Measurements from ENCODE around the gene GRM8. TPM values are rescaled to one million over a fixed set of nuclear protein-coding genes. Genes with fewer than 3 reads are reported as not detected.

GRM8 gene
- total and polyA plus RNA-seq, 9 of the 15 experiments (the other 6 are each of a cell fraction or from before 2014, with no cell fraction given): 0.13 TPM; not detected in 7

GRCh38 chr7:127146746-127147536 lies 105.8 kb downstream of the GRM8 start (continued):
- no peak for TF ChIP-seq E2F8 (IDR thresholded peaks at IDR 0.05; ENCODE audit: low read depth, partially characterized antibody)
- TF ChIP-seq BRF2 (IDR thresholded peaks at IDR 0.05; ENCODE audit: borderline replicate concordance, insufficient read depth, insufficient read length): no peak
- TF ChIP-seq MITF (IDR thresholded peaks at IDR 0.05): no peak
- TF ChIP-seq IFI16 (CRISPR knock-in tag; IDR thresholded peaks at IDR 0.05): no peak

All from K562 (cell line).